ENCODE data around the gene USP31. TPM values are rescaled to one million over a fixed set of nuclear protein-coding genes. Genes with fewer than 3 reads are reported as not detected.

The USP31 gene
- total RNA-seq, 2 experiments from 2014 or later = 5.1 to 5.4 TPM

DNA sequence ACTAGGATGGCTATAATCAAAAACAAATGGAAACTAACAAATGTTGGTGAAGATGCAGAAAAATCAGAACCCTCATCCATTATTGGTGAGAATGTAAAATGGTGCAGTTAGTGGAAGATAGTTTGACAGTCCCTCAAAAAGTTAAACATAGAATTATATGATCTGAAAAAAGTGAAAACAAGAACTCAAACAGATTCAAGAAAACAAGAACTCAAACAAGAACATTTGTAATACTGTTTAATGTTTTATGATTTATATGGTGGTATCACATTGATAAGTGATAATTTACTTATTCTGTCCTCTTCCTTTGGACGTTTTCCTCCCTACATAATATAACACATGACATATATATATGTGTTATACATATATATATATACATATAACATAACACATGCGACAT lies 12.0 kb downstream of the USP31 start:
- POLR2A ChIA-PET = no interaction called here
- no peak for DNase-seq
- Mint-ChIP-seq H3K27ac (no peak overlapping the region), H3K9me3 (peaks cover 24% of the 10 kb centered on the region), H3K27me3 (no peaks in the 10 kb centered on the region), H3K36me3 (ENCODE audit: low read depth) (peaks cover 4% of the 10 kb centered on the region), H3K4me3 (no peak overlapping the region), H3K4me1 (peaks cover 3% of the 10 kb centered on the region)
- CTCF ChIA-PET = no interaction called here

DNA sequence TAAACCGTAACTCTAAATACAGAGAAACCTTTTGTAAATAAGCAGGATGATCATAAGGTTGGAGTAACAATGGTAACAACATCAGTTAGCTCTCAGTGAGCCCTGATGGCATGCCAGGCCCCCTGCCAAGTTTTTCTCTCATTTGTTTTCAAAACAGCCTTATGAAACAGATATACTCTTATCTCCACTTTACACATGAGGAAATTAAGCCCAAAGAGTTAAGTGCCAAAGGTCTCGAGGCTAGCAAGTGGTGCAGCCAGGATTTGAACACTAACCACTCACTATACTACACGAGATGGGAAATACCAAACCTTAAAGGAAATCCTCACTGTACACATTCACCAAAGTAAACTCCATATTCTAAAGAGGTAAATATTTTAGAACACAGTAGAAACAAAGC lies 15.0 kb downstream of the USP31 start:
- CTCF ChIA-PET = interaction anchor here (0.7 kb wide), 1 partner anchor 1793 kb away, joined by 3 read pairs; no protein-coding TSS in a partner anchor
- no peak overlapping the region for H3K27ac Mint-ChIP-seq
- H3K36me3 Mint-ChIP-seq (ENCODE audit: low read depth) = peaks cover 4% of the 10 kb centered on the region
- peaks cover 24% of the 10 kb centered on the region for H3K9me3 Mint-ChIP-seq
- no peak overlapping the region for H3K4me3 Mint-ChIP-seq
- POLR2A ChIA-PET = no interaction called here
- no peak for DNase-seq
- H3K4me1 Mint-ChIP-seq = peaks cover 3% of the 10 kb centered on the region
- no peaks in the 10 kb centered on the region for H3K27me3 Mint-ChIP-seq

DNA sequence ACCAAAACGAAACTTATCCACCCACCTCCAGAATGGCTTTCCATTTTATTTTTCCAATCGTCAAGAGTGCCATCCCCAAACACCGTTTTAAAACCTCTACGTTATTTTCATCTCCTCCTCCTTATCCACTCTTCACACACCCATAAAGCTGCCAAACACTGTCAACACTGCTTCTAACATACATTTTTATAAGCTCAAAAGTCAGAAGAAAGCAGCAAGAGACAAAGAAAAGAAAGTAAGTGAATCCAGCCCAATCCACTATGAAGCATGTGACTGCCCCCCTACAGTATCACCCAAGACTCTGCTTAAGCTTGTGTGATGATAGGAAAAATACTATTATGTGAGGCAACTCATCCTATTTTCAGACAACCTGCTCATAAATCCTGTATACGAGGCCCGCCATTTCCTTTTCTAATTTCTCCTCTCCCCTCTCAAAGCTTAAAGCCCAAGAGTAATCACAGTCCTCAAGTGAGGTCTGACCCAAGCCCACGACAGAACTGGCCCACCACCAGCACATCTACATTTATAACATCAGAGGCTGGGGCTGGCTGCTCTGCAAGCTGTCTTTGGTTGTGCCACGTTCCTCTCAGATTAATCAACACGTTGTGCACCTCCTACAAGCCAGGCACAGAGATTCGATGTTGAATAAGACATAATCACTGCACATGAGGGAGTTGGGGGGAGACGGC lies 16.3 kb downstream of the USP31 start:
- DNase-seq = no peak
- Mint-ChIP-seq H3K4me3 (no peak overlapping the region), H3K4me1 (peaks cover 3% of the 10 kb centered on the region), H3K27ac (no peak overlapping the region), H3K36me3 (ENCODE audit: low read depth) (peaks cover 4% of the 10 kb centered on the region), H3K9me3 (peaks cover 15% of the 10 kb centered on the region), H3K27me3 (no peaks in the 10 kb centered on the region)
- ChIA-PET POLR2A (interaction anchor here (0.6 kb wide), 1 partner anchor 12 kb away, joined by 3 read pairs; no protein-coding TSS in a partner anchor), CTCF (no interaction called here)

- DNase-seq = no peak
- CTCF ChIA-PET = no interaction called here
- Mint-ChIP-seq H3K4me1 (peaks cover 3% of the 10 kb centered on the region), H3K27ac (no peak overlapping the region), H3K4me3 (no peak overlapping the region), H3K36me3 (ENCODE audit: low read depth) (no peaks in the 10 kb centered on the region), H3K27me3 (no peaks in the 10 kb centered on the region), H3K9me3 (peaks cover 9% of the 10 kb centered on the region)
- POLR2A ChIA-PET = no interaction called here
Measured at GRCh38 chr16:23131931-23132621, 17.2 kb downstream of the USP31 start.

DNA sequence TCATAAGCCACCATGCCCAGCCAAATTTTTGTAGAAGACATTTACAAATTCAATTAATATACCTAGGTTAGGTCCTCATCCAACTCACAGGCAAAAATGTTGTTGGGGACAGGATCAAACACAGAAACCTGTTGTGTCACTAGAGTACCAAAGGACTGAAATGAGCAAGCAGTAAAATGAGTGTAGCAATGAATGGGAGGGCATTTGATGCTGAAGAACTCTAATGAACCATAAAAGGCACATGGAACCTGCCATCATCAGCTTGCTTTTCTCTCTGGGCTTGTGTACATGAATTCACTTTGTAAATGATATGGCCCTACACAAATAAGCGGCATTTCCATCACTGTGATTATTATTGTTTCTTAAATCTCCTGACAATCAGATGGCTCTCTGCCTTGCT lies 17.8 kb downstream of the USP31 start:
- peaks cover 8% of the 10 kb centered on the region for H3K9me3 Mint-ChIP-seq
- no peaks in the 10 kb centered on the region for H3K36me3 Mint-ChIP-seq (ENCODE audit: low read depth)
- CTCF ChIA-PET = no interaction called here
- no peak for DNase-seq
- POLR2A ChIA-PET = no interaction called here
- no peak overlapping the region for H3K4me3 Mint-ChIP-seq
- H3K4me1 Mint-ChIP-seq = peaks cover 3% of the 10 kb centered on the region
- no peak overlapping the region for H3K27ac Mint-ChIP-seq
- H3K27me3 Mint-ChIP-seq = no peaks in the 10 kb centered on the region

DNA sequence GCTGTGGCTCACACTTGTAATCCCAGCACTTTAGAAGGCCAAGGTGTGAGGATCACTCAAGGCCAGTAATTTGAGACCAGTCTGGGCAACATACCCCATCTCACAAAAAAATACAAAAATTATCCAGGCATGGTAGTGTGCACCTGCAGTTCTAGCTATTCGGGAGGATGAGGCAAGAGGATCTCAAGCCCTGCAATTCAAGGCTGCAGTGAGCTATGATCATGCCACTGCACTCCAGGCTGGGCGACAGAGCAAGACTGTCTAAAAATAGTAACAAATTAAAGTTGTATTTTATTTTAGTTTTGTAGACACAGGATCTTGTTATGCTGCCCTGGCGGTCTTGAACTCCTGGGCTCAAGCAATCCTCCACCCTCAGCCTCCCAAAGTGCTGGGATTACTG lies 18.2 kb downstream of the USP31 start:
- peaks cover 6% of the 10 kb centered on the region for H3K9me3 Mint-ChIP-seq
- ChIA-PET POLR2A (no interaction called here), CTCF (no interaction called here)
- H3K36me3 Mint-ChIP-seq (ENCODE audit: low read depth) = no peaks in the 10 kb centered on the region
- no peak overlapping the region for H3K4me3 Mint-ChIP-seq
- no peak for DNase-seq
- no peaks in the 10 kb centered on the region for H3K27me3 Mint-ChIP-seq
- H3K27ac Mint-ChIP-seq = no peak overlapping the region
- H3K4me1 Mint-ChIP-seq = peaks cover 3% of the 10 kb centered on the region

GRCh38 chr16:23129686-23130085 lies 19.6 kb downstream of the USP31 start:
- ChIA-PET CTCF (no interaction called here), POLR2A (no interaction called here)
- no peak for DNase-seq
- Mint-ChIP-seq H3K27ac (no peak overlapping the region), H3K27me3 (no peaks in the 10 kb centered on the region), H3K36me3 (ENCODE audit: low read depth) (no peaks in the 10 kb centered on the region), H3K9me3 (peaks cover 2% of the 10 kb centered on the region), H3K4me3 (no peak overlapping the region), H3K4me1 (peaks cover 3% of the 10 kb centered on the region)

GRCh38 chr16:23128056-23128455 lies 21.2 kb downstream of the USP31 start:
- POLR2A ChIA-PET = no interaction called here
- Mint-ChIP-seq H3K27me3 (no peaks in the 10 kb centered on the region), H3K36me3 (ENCODE audit: low read depth) (no peaks in the 10 kb centered on the region), H3K9me3 (no peaks in the 10 kb centered on the region), H3K27ac (no peak overlapping the region), H3K4me3 (no peak overlapping the region), H3K4me1 (peaks cover 3% of the 10 kb centered on the region)
- DNase-seq = no peak
- CTCF ChIA-PET = no interaction called here

GRCh38 chr16:23125277-23125676 lies 24.0 kb downstream of the USP31 start:
- no peak overlapping the region for H3K27ac Mint-ChIP-seq
- H3K4me3 Mint-ChIP-seq = no peak overlapping the region
- H3K27me3 Mint-ChIP-seq = no peaks in the 10 kb centered on the region
- ChIA-PET POLR2A (no interaction called here), CTCF (interaction anchor here (0.6 to 1.2 kb wide), 3 partner anchors 19 to 174 kb away, joined by 3 to 5 read pairs (median 4); no protein-coding TSS in a partner anchor)
- no peak for DNase-seq
- H3K9me3 Mint-ChIP-seq = no peaks in the 10 kb centered on the region
- H3K36me3 Mint-ChIP-seq (ENCODE audit: low read depth) = no peaks in the 10 kb centered on the region
- no peaks in the 10 kb centered on the region for H3K4me1 Mint-ChIP-seq

GRCh38 chr16:23124315-23124714 lies 24.9 kb downstream of the USP31 start:
- no peaks in the 10 kb centered on the region for H3K4me1 Mint-ChIP-seq
- no peak overlapping the region for H3K4me3 Mint-ChIP-seq
- POLR2A ChIA-PET = no interaction called here
- no peak for DNase-seq
- H3K9me3 Mint-ChIP-seq = no peaks in the 10 kb centered on the region
- no peak overlapping the region for H3K27ac Mint-ChIP-seq
- no peaks in the 10 kb centered on the region for H3K36me3 Mint-ChIP-seq (ENCODE audit: low read depth)
- no peaks in the 10 kb centered on the region for H3K27me3 Mint-ChIP-seq
- CTCF ChIA-PET = interaction anchor here (1.2 kb wide), 1 partner anchor 20 kb away, joined by 4 read pairs; no protein-coding TSS in a partner anchor

DNA sequence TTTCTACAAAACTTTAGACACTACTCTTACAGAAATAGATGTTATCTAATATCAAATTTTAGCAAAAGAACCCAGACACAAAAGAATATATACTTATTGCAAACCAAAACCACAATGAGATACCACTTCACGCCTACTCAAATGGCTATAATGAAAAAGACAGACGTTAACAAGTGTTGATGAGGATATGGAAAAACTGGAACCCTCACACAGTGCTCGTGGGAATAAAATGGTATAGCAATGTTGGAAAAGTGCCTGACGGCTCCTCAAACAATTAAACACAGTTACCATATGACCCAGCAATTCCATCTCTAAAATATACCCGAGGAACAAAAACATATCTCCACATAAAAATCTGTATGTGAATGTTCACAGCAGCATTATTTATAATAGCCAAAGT lies 27.1 kb downstream of the USP31 start:
- Mint-ChIP-seq H3K27ac (no peak overlapping the region), H3K9me3 (no peaks in the 10 kb centered on the region), H3K4me3 (no peak overlapping the region), H3K36me3 (ENCODE audit: low read depth) (no peaks in the 10 kb centered on the region), H3K27me3 (no peaks in the 10 kb centered on the region), H3K4me1 (no peaks in the 10 kb centered on the region)
- CTCF ChIA-PET = no interaction called here
- POLR2A ChIA-PET = interaction anchor here (1.0 kb wide), 1 partner anchor 22 kb away, joined by 3 read pairs; no protein-coding TSS in a partner anchor
- no peak for DNase-seq

DNA sequence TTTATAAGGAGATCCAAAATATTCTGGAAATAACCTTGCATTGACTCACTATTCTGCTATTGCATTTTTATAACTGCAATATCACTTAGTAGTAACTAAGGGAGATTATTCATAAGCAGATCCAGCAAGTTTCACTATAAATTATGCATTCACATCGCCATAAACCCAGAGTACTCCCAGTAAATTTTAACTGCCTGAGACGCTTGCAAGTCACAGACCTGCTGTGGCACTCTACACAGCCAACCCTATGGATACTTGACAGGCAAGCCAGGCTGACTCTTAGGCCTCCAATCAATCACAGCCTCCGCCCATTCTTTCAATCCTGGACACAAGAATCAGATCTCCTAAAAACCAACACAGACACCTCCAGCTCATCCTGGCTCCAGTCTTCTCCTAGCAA lies 28.2 kb downstream of the USP31 start:
- no peaks in the 10 kb centered on the region for H3K27me3 Mint-ChIP-seq
- H3K27ac Mint-ChIP-seq = no peak overlapping the region
- no peak for DNase-seq
- no peaks in the 10 kb centered on the region for H3K4me1 Mint-ChIP-seq
- ChIA-PET CTCF (no interaction called here), POLR2A (no interaction called here)
- H3K9me3 Mint-ChIP-seq = no peaks in the 10 kb centered on the region
- H3K4me3 Mint-ChIP-seq = no peak overlapping the region
- H3K36me3 Mint-ChIP-seq (ENCODE audit: low read depth) = no peaks in the 10 kb centered on the region

DNA sequence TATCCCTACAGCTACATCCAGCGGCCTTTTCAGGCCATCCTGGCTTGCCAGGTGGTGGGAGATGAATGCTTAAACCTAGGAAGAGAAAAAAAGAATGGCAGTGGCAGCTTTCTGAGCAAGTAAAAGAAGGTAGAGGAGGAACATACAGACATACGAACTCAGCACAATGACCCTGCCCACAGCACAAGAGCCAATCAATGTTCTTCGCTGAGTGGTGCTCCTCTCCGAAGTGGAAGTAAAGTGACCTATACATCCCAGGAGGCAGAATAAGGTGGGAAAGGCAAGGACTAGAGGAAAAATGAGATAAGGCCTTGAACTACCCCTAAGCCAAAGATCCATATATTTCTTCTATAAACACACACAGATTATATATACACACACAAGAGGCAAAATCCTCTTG lies 28.7 kb downstream of the USP31 start:
- DNase-seq = no peak
- ChIA-PET POLR2A (no interaction called here), CTCF (no interaction called here)
- no peak overlapping the region for H3K27ac Mint-ChIP-seq
- H3K4me3 Mint-ChIP-seq = no peak overlapping the region
- H3K27me3 Mint-ChIP-seq = no peaks in the 10 kb centered on the region
- H3K9me3 Mint-ChIP-seq = no peaks in the 10 kb centered on the region
- no peaks in the 10 kb centered on the region for H3K36me3 Mint-ChIP-seq (ENCODE audit: low read depth)
- no peaks in the 10 kb centered on the region for H3K4me1 Mint-ChIP-seq

- CTCF ChIA-PET = no interaction called here
- H3K9me3 Mint-ChIP-seq = no peaks in the 10 kb centered on the region
- DNase-seq = no peak
- no peaks in the 10 kb centered on the region for H3K36me3 Mint-ChIP-seq (ENCODE audit: low read depth)
- no peaks in the 10 kb centered on the region for H3K27me3 Mint-ChIP-seq
- H3K4me3 Mint-ChIP-seq = no peak overlapping the region
- no peaks in the 10 kb centered on the region for H3K4me1 Mint-ChIP-seq
- POLR2A ChIA-PET = no interaction called here
- H3K27ac Mint-ChIP-seq = no peak overlapping the region
Measured at GRCh38 chr16:23119570-23119969, 29.7 kb downstream of the USP31 start.
